Epidermal melanocyte (primary cell): ENCODE data around the gene MFSD12.

Source experiments
- DNase-seq: peaks from one replicate; pipeline ENCODE4 v3.0.0; 2011; ENCODE audit warnings: low spot score; ENCODE audit not compliant: insufficient read length

MFSD12 gene

GRCh38 chr19:3556978-3557460 lies 367 bp downstream of the MFSD12 start:
- no peak for DNase-seq

GRCh38 chr19:3556423-3556977 lies 886 bp downstream of the MFSD12 start:
- DNase-seq = no peak

GRCh38 chr19:3555653-3556422 lies 1.5 kb downstream of the MFSD12 start:
- DNase-seq = no peak

GRCh38 chr19:3554254-3555083 lies 2.9 kb downstream of the MFSD12 start:
- no peak for DNase-seq

- no peak for DNase-seq
Measured at GRCh38 chr19:3551792-3552095, 5.6 kb downstream of the MFSD12 start.

- DNase-seq = no peak
Measured at GRCh38 chr19:3550947-3551791, 6.2 kb downstream of the MFSD12 start.

- DNase-seq = no peak
Measured at GRCh38 chr19:3549816-3550215, 7.6 kb downstream of the MFSD12 start.

- no peak for DNase-seq
Measured at GRCh38 chr19:3548606-3549005, 8.8 kb downstream of the MFSD12 start.

GRCh38 chr19:3547767-3548282 lies 9.6 kb downstream of the MFSD12 start:
- DNase-seq = no peak

- DNase-seq = no peak
Measured at GRCh38 chr19:3547301-3547731, 10.1 kb downstream of the MFSD12 start.

GRCh38 chr19:3546119-3546518 lies 11.3 kb downstream of the MFSD12 start:
- no peak for DNase-seq

GRCh38 chr19:3545669-3546034 lies 11.7 kb downstream of the MFSD12 start:
- DNase-seq = no peak

- DNase-seq = peak; percentile 73
Measured at GRCh38 chr19:3544742-3545668, 12.4 kb downstream of the MFSD12 start.

- DNase-seq = no peak
Measured at GRCh38 chr19:3544058-3544376, 13.4 kb downstream of the MFSD12 start.

- DNase-seq = no peak
Measured at GRCh38 chr19:3543150-3544057, 14.0 kb downstream of the MFSD12 start.

- DNase-seq = no peak
Measured at GRCh38 chr19:3539756-3540118, 17.6 kb downstream of the MFSD12 start.

- DNase-seq = no peak
Measured at GRCh38 chr19:3538965-3539755, 18.2 kb downstream of the MFSD12 start, which contains the start of gene TEKTIP1. TEKTIP1 (plus strand) TSS chr19:3539174; CDS start chr19:3539178, 4 bp downstream.

GRCh38 chr19:3538258-3538929 lies 19.0 kb downstream of the MFSD12 start:
- no peak for DNase-seq
